Testis (tissue), 3 donors: Measurements from ENCODE around the gene SARS2. TPM values are rescaled to one million over a fixed set of nuclear protein-coding genes. Genes with fewer than 3 reads are reported as not detected.

Experiments
- DNase-seq: peaks from one replicate; pipeline ENCODE4 v3.0.0-alpha.2; 2019
- H3K27ac ChIP-seq, 2 donors: fragments of 200-600 bp; sonication (generic); one replicate each; pipeline ENCODE4 v1.5.1; 2019
- H3K27me3 ChIP-seq: fragments of 200-600 bp; sonication (generic); one replicate; pipeline ENCODE4 v1.5.1; 2019
- H3K36me3 ChIP-seq: fragments of 200-600 bp; sonication (generic); one replicate; pipeline ENCODE4 v1.5.1; 2017; ENCODE audit warnings: low read depth; ENCODE audit errors: missing control alignments
- H3K4me1 ChIP-seq: fragments of 200-600 bp; sonication (generic); one replicate; pipeline ENCODE4 v1.5.1; 2019
- H3K4me3 ChIP-seq, 2 donors: fragments of 200-600 bp; sonication (generic); one replicate each; pipeline ENCODE4 v1.5.1; 2017 to 2019
- H3K9me3 ChIP-seq: fragments of 200-600 bp; sonication (generic); one replicate; pipeline ENCODE4 v1.5.1; 2017
- POLR2A ChIP-seq: fragments of 450-650 bp; IDR thresholded peaks from one replicate; pipeline ENCODE4 v1.6.1; 2017; ENCODE audit warnings: antibody characterized with exemption, mild to moderate bottlenecking, moderate library complexity
- whole genome bisulfite sequencing, 2 donors: methylation state at CpG; one replicate each; pipeline ENCODE4 v1.1.5; 2018; 5-methylcytosine and 5-hydroxymethylcytosine counted together
- intact Hi-C: fragments of 100-400 bp; cut with DNase I; formaldehyde crosslinking; loops from one replicate; pipeline ENCODE4 v1.15.1; 2023; ENCODE audit warnings: low total_unique reads
- polyA plus RNA-seq: library from polyadenylated mRNA; stranded (reverse); fragments of 350-450 nt; fragmentation: Illumina TruSeq; extraction: RNeasy Lipid Tissue Mini Kit (QIAGEN cat#74804); gene quantifications from one replicate; pipeline ENCODE4 v1.2.3, GENCODE V29; 2014; ENCODE audit warnings: low read depth, low replicate concordance; ENCODE audit not compliant: insufficient read depth
- total RNA-seq, 2 donors: library from RNA; depleted of rRNA; stranded (reverse); fragments of >200 nt; gene quantifications; one replicate each; pipeline ENCODE4 v1.2.3, GENCODE V29; 2016
- TF ChIP-seq, protein P1 (sequence below), 3 experiments: fragments of 450-650 bp in 2 of 3; fragments of 200-600 bp in 1 of 3; sonication (generic) in 1 of 3; IDR thresholded peaks; one replicate each; pipeline ENCODE4 v1.5.1; 2016 to 2019; ENCODE audit warnings: antibody characterized with exemption in 3 of 3, mild to moderate bottlenecking in 2 of 3, moderate library complexity in 1 of 3

Gene SARS2
- total and polyA plus RNA-seq, 3 donors from 2014 or later, result 33.5 to 68.0 (median 55.3) TPM

DNA sequence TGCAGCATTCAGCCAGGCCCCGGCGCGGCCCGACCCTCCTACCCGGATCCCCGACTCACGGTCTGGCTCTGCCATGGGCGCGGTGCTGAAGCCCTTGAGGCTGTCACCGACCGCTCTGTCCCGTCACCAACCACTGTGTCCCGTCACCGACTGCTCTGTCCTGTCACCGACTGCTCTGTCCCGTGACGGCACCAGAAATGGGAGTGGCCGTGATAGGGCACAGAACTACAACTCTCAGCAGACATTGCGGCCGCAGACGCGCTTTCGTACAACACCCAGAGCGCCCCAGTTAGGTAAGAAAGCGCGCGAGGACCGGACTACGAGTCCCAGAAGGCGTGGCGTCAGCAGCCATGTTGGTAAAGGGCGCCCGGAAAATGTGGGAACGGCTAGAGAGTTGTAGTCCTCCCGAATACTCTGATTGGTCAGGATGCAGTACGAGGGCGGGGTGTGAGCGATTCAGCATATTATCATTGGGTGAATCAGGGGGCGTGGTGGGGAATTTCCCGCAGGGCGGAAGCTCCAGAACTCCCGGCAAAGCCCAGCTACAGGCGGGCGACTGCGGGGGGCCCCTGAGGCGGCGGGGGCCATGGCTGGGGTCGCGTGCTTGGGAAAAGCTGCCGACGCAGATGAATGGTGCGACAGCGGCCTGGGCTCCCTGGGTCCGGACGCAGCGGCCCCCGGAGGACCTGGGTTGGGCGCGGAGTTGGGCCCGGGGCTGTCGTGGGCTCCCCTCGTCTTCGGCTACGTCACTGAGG lies 30.9 kb downstream of the SARS2 start, which contains the start of the genes NFKBIB and SIRT2:
Gene NFKBIB (plus strand): TSS at position 523 of the 755 bp plus-strand sequence. CDS start 64 bp downstream, at position 587.
Gene SIRT2 (minus strand): TSS at position 172 of the 755 bp plus-strand sequence. CDS start 97 bp downstream, at position 75.
- TF ChIP-seq, protein P1, sequence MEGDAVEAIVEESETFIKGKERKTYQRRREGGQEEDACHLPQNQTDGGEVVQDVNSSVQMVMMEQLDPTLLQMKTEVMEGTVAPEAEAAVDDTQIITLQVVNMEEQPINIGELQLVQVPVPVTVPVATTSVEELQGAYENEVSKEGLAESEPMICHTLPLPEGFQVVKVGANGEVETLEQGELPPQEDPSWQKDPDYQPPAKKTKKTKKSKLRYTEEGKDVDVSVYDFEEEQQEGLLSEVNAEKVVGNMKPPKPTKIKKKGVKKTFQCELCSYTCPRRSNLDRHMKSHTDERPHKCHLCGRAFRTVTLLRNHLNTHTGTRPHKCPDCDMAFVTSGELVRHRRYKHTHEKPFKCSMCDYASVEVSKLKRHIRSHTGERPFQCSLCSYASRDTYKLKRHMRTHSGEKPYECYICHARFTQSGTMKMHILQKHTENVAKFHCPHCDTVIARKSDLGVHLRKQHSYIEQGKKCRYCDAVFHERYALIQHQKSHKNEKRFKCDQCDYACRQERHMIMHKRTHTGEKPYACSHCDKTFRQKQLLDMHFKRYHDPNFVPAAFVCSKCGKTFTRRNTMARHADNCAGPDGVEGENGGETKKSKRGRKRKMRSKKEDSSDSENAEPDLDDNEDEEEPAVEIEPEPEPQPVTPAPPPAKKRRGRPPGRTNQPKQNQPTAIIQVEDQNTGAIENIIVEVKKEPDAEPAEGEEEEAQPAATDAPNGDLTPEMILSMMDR (IDR thresholded peaks at IDR 0.05), result no peak
- peak; percentile 36 for TF ChIP-seq POLR2A
- 1% methylated on average over 42 to 62 of the region's 64 CpGs for WGBS, 2 donors
- Histone ChIP-seq H3K27ac (peak within 1 kb of the TSS; percentile 73 to 88), H3K36me3 (no peaks in the 10 kb centered on the region), H3K4me1 (peaks cover 17% of the 10 kb centered on the region), H3K4me3 (peak within 1 kb of the TSS; percentile 74 to 84), H3K9me3 (no peaks in the 10 kb centered on the region), H3K27me3 (no peaks in the 10 kb centered on the region)
- peak; percentile 100 for DNase-seq
- intact Hi-C loops, result no loop called here

GRCh38 chr19:38898788-38899446 lies 31.6 kb downstream of the SARS2 start:
- intact Hi-C loops, result no loop called here
- H3K4me1 ChIP-seq, result peaks cover 22% of the 10 kb centered on the region

GRCh38 chr19:38894968-38895367 lies 35.6 kb downstream of the SARS2 start:
- peaks cover 32% of the 10 kb centered on the region for H3K4me1 ChIP-seq
- no peaks in the 10 kb centered on the region for H3K27me3 ChIP-seq
- H3K4me3 ChIP-seq, result no peak overlapping the region
- H3K36me3 ChIP-seq, result no peaks in the 10 kb centered on the region
- no peak for DNase-seq
- 65 to 68% methylated on average over 9 of the region's 9 CpGs for WGBS, 2 donors
- intact Hi-C loops, result no loop called here
- TF ChIP-seq, protein P1 (IDR thresholded peaks at IDR 0.05), result no peak
- no peak for TF ChIP-seq POLR2A
- H3K27ac ChIP-seq, result no peak overlapping the region
- H3K9me3 ChIP-seq, result no peaks in the 10 kb centered on the region

More at GRCh38 chr19:38898788-38899446, 31.6 kb downstream of the SARS2 start:
- DNase-seq, result no peak
- WGBS, 2 donors, result 2 to 4% methylated on average over 21 to 25 of the region's 25 CpGs
- no peaks in the 10 kb centered on the region for H3K36me3 ChIP-seq
- TF ChIP-seq, protein P1 (IDR thresholded peaks at IDR 0.05), result no peak
- TF ChIP-seq POLR2A, result no peak
- peak overlapping the region; percentile 74 to 84 for H3K4me3 ChIP-seq
- H3K27me3 ChIP-seq, result no peaks in the 10 kb centered on the region
- no peaks in the 10 kb centered on the region for H3K9me3 ChIP-seq
- peak overlapping the region; percentile 71 to 85 for H3K27ac ChIP-seq

DNA sequence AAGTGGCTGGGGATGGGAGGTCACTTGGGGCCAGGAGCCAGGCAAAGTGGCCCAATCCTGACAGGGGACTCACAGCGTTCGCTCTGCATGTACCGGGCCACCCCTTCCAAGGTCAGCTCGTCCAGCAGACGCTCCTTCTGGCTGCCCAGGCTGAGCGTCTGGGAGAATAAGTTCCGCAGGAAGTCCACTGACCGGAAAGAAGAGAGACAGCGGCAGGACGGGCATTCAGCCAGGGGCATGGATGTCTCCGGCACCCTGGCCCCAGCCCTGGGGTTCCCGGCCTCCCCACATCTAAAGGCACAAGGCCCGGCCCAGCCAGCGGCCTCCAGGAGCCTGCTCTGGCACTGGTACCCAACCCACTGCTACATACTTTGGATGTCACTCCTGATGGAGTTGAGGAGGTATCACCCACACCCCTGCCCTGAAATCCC lies 37.2 kb downstream of the SARS2 start:
- Histone ChIP-seq H3K9me3 (no peaks in the 10 kb centered on the region), H3K36me3 (no peaks in the 10 kb centered on the region), H3K27ac (peak overlapping the region; percentile 56 to 71), H3K27me3 (no peaks in the 10 kb centered on the region), H3K4me1 (peaks cover 28% of the 10 kb centered on the region), H3K4me3 (no peak overlapping the region)
- DNase-seq, result peak; percentile 59
- WGBS, 2 donors, result 27 to 49% methylated on average over 14 of the region's 14 CpGs
- intact Hi-C loops, result no loop called here
- no peak for TF ChIP-seq POLR2A
- TF ChIP-seq, protein P1 (IDR thresholded peaks at IDR 0.05), result no peak
